Large intestine (tissue), 3 donors: ENCODE results near the gene INPP5A. TPM values are rescaled to one million over a fixed set of nuclear protein-coding genes. Genes with fewer than 3 reads are reported as not detected.

Experiments
- DNase-seq, 2 donors: peaks; one replicate each; pipeline versions ENCODE4 v3.0.0 to v3.0.0-alpha.2; 2013
- H3K27ac ChIP-seq: one replicate; pipeline ENCODE4 v1.5.1; 2013; ENCODE audit warnings: low read length
- H3K27me3 ChIP-seq: 2 replicates; pipeline ENCODE4 v1.6.1; 2013; ENCODE audit warnings: low read length; ENCODE audit not compliant: control insufficient read depth, insufficient read depth
- H3K36me3 ChIP-seq: 2 replicates; pipeline ENCODE4 v1.6.1; 2013; ENCODE audit warnings: low read length; ENCODE audit not compliant: control insufficient read depth, insufficient read depth
- H3K4me1 ChIP-seq: one replicate; pipeline ENCODE4 v1.6.1; 2013; ENCODE audit warnings: low read length; ENCODE audit not compliant: control insufficient read depth, insufficient read depth
- H3K4me3 ChIP-seq: one replicate; pipeline ENCODE4 v1.5.1; 2013; ENCODE audit warnings: low read length
- H3K9me3 ChIP-seq: one replicate; pipeline ENCODE4 v1.6.1; 2013; ENCODE audit warnings: mild to moderate bottlenecking, low read depth, low read length, moderate library complexity; ENCODE audit not compliant: control insufficient read depth
- WGBS: methylation state at CpG from one replicate; pipeline ENCODE4 v1.1.5; 2013; ENCODE audit warnings: low lambda C conversion rate; ENCODE audit not compliant: insufficient coverage; 5-methylcytosine and 5-hydroxymethylcytosine counted together
- polyA plus RNA-seq: library from polyadenylated mRNA; unstranded; fragments of 120-200 nt; gene quantifications from one replicate; pipeline ENCODE4 v1.2.1, GENCODE V29; 2013

INPP5A gene
- polyA plus RNA-seq, 1 donor, result 25.3 TPM

GRCh38 chr10:132519382-132520176 is 18.0 kb upstream of the INPP5A start:
- H3K9me3 ChIP-seq, result no peaks in the 10 kb centered on the region
- no peaks in the 10 kb centered on the region for H3K27me3 ChIP-seq
- H3K27ac ChIP-seq, result peak overlapping the region; percentile 97
- H3K4me1 ChIP-seq, result peaks cover 53% of the 10 kb centered on the region
- no peaks in the 10 kb centered on the region for H3K36me3 ChIP-seq
- no CpG with 5 or more reads among the region's 30 CpGs for WGBS
- DNase-seq, result no peak
- H3K4me3 ChIP-seq, result no peak overlapping the region

GRCh38 chr10:132520177-132520811 is 17.3 kb upstream of the INPP5A start:
- Histone ChIP-seq H3K9me3 (no peaks in the 10 kb centered on the region), H3K27me3 (no peaks in the 10 kb centered on the region), H3K36me3 (no peaks in the 10 kb centered on the region), H3K27ac (peak overlapping the region; percentile 97), H3K4me1 (peaks cover 53% of the 10 kb centered on the region), H3K4me3 (no peak overlapping the region)
- WGBS, result no CpG with 5 or more reads among the region's 17 CpGs
- peak in 1 of 2 donors; percentile 42 for DNase-seq

- Histone ChIP-seq H3K27me3 (no peaks in the 10 kb centered on the region), H3K27ac (peak overlapping the region; percentile 97), H3K4me3 (no peak overlapping the region), H3K4me1 (peaks cover 49% of the 10 kb centered on the region), H3K36me3 (no peaks in the 10 kb centered on the region), H3K9me3 (no peaks in the 10 kb centered on the region)
- DNase-seq, result no peak
- no CpG with 5 or more reads among the region's 14 CpGs for WGBS
Measured at GRCh38 chr10:132521041-132521465, 16.5 kb upstream of the INPP5A start.

GRCh38 chr10:132521466-132522102 is 16.0 kb upstream of the INPP5A start:
- no peaks in the 10 kb centered on the region for H3K27me3 ChIP-seq
- DNase-seq, result no peak
- no peaks in the 10 kb centered on the region for H3K9me3 ChIP-seq
- WGBS, result no CpG with 5 or more reads among the region's 19 CpGs
- H3K4me3 ChIP-seq, result no peak overlapping the region
- peak overlapping the region; percentile 97 for H3K27ac ChIP-seq
- no peaks in the 10 kb centered on the region for H3K36me3 ChIP-seq
- peaks cover 44% of the 10 kb centered on the region for H3K4me1 ChIP-seq

- Histone ChIP-seq H3K36me3 (no peaks in the 10 kb centered on the region), H3K27me3 (peaks cover 8% of the 10 kb centered on the region), H3K27ac (no peak overlapping the region), H3K9me3 (no peaks in the 10 kb centered on the region), H3K4me1 (peaks cover 32% of the 10 kb centered on the region), H3K4me3 (no peak overlapping the region)
- WGBS, result no CpG with 5 or more reads among the region's 14 CpGs
- DNase-seq, result no peak
Measured at GRCh38 chr10:132522521-132523411, 14.8 kb upstream of the INPP5A start.

GRCh38 chr10:132523561-132524442 is 13.8 kb upstream of the INPP5A start:
- no peak overlapping the region for H3K27ac ChIP-seq
- H3K4me3 ChIP-seq, result no peak overlapping the region
- WGBS, result no CpG with 5 or more reads among the region's 15 CpGs
- no peak for DNase-seq
- H3K9me3 ChIP-seq, result no peaks in the 10 kb centered on the region
- H3K36me3 ChIP-seq, result no peaks in the 10 kb centered on the region
- H3K4me1 ChIP-seq, result peaks cover 22% of the 10 kb centered on the region
- H3K27me3 ChIP-seq, result peaks cover 14% of the 10 kb centered on the region

GRCh38 chr10:132524443-132525285 is 12.9 kb upstream of the INPP5A start:
- no peak overlapping the region for H3K4me3 ChIP-seq
- peaks cover 13% of the 10 kb centered on the region for H3K4me1 ChIP-seq
- H3K9me3 ChIP-seq, result no peaks in the 10 kb centered on the region
- H3K36me3 ChIP-seq, result no peaks in the 10 kb centered on the region
- WGBS, result no CpG with 5 or more reads among the region's 23 CpGs
- H3K27me3 ChIP-seq, result peaks cover 14% of the 10 kb centered on the region
- no peak for DNase-seq
- H3K27ac ChIP-seq, result no peak overlapping the region

GRCh38 chr10:132526676-132527075 is 10.9 kb upstream of the INPP5A start:
- WGBS, result no CpG with 5 or more reads among the region's 16 CpGs
- H3K36me3 ChIP-seq, result no peaks in the 10 kb centered on the region
- peaks cover 14% of the 10 kb centered on the region for H3K27me3 ChIP-seq
- no peak overlapping the region for H3K4me3 ChIP-seq
- DNase-seq, result no peak
- no peaks in the 10 kb centered on the region for H3K4me1 ChIP-seq
- no peak overlapping the region for H3K27ac ChIP-seq
- H3K9me3 ChIP-seq, result peaks cover 7% of the 10 kb centered on the region
